Mononuclear cell (primary cell): ENCODE results near the gene PTGER3. TPM values are rescaled to one million over a fixed set of nuclear protein-coding genes. Genes with fewer than 3 reads are reported as not detected.
"Not testable (repeated sequence)": the region's sequence is repeated elsewhere in the genome, so short reads cannot be mapped to it uniquely, and the experiment has no call there.

Experiments
- H3K27me3 ChIP-seq: 2 replicates; pipeline ENCODE4 v1.6.0; 2011; ENCODE audit warnings: low read length, control low read depth; ENCODE audit not compliant: insufficient read depth
- H3K4me1 ChIP-seq: 2 replicates; pipeline ENCODE4 v1.5.1; 2011; ENCODE audit warnings: mild to moderate bottlenecking, low read length, control low read depth; ENCODE audit not compliant: insufficient read depth
- H3K4me3 ChIP-seq: 2 replicates; pipeline ENCODE4 v1.5.1; 2011; ENCODE audit warnings: mild to moderate bottlenecking, low read length, moderate library complexity
- H3K9me3 ChIP-seq: 2 replicates; pipeline ENCODE4 v1.5.1; 2011; ENCODE audit warnings: low read depth, mild to moderate bottlenecking, control low read depth, low read length
- total RNA-seq: library from RNA; depleted of rRNA; stranded (reverse); fragments of >200 nt; gene quantifications from one replicate; pipeline ENCODE4 v1.2.3, GENCODE V29; 2012

Gene PTGER3
- total RNA-seq, 1 donor, result 0.52 TPM

DNA sequence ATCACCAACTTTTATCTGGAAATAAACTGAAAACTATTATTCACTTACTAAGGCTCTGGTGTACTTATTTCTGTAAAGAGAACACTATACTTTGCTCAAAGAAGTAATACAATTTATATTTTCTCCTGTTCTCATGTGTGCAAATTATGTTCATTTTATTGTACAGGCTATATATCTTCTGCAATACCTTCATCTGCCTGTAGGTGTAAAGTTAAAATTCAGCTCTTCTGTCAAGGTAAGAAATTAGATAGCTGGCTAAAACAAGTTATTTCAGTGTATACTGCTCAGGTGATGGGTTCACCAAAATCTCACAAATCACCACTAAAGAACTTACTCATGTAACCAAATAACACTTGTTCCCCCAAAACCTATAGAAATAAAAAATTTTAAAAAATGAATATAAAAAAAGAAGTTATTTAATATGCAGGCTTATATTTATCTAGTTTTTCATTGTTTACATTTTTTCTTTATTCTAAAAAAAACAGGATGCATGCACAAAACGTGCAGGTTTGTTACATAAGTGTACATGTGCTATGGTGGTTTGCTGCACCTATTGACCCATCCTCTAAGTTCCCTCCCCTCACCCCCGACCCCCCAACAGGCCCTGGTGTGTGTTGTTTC, 81.5 kb downstream of the PTGER3 start:
- no peaks in the 10 kb centered on the region for H3K9me3 ChIP-seq
- H3K4me3 ChIP-seq, result no peak overlapping the region
- no peaks in the 10 kb centered on the region for H3K27me3 ChIP-seq
- H3K4me1 ChIP-seq, result no peaks in the 10 kb centered on the region

GRCh38 chr1:70963374-70963773, 84.2 kb downstream of the PTGER3 start:
- H3K4me1 ChIP-seq, result no peaks in the 10 kb centered on the region
- H3K9me3 ChIP-seq, result no peaks in the 10 kb centered on the region
- H3K4me3 ChIP-seq, result no peak overlapping the region
- no peaks in the 10 kb centered on the region for H3K27me3 ChIP-seq

DNA sequence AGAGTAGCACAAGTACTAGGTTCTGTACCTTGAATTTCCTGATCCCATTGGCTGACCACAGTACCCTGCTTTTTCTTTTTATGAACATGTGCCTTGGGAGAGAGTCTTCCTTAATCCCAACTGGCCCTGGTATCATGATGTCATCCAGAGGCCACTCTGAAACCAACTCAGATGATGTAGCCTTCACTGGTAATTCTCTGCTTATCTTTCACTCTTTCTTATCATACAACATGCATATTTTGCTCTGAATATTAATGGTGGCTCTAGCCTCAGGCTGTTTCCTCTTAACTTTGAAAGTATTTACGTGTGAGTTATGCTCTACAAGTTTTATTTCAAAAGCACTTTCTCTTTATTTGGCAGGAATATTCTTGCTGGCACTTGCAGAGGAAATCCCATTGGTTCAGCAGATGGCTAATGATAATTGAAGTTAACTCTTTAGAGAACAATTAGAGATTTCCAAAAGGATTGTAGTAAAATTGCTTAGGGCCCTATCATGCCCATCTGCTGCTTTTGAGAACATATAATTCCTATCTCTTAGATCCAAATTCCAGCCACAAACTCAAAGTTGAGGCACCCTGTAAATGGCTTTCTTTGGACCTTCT, 86.1 kb downstream of the PTGER3 start:
- Histone ChIP-seq H3K4me1 (no peaks in the 10 kb centered on the region), H3K4me3 (no peak overlapping the region), H3K27me3 (no peaks in the 10 kb centered on the region), H3K9me3 (no peaks in the 10 kb centered on the region)

- Histone ChIP-seq H3K4me3 (no peak overlapping the region), H3K4me1 (peaks cover 7% of the 10 kb centered on the region), H3K27me3 (no peaks in the 10 kb centered on the region), H3K9me3 (no peaks in the 10 kb centered on the region)
Measured at GRCh38 chr1:70948396-70949017, 99.1 kb downstream of the PTGER3 start.

- Histone ChIP-seq H3K4me3 (no peak overlapping the region), H3K9me3 (no peaks in the 10 kb centered on the region), H3K27me3 (no peaks in the 10 kb centered on the region), H3K4me1 (peaks cover 7% of the 10 kb centered on the region)
Measured at GRCh38 chr1:70947835-70948234, 99.8 kb downstream of the PTGER3 start.

DNA sequence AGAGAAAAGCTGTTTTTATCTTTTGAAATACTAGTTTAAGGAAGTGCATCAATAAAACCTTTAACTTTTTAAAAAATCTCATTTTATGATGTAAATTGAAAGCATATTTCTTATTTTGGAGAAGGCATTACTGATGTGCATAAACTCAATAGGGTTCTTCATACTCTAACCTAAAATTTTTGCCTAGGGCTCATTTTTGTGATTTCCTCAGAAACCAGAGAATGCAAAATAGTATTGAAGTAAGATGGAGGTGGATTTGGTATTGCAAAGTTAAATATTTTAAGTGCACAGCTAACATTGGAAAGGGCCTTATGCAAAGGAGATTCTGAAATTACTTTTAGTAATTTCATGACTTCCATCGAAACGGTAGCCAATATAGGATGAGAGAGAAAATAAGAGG, 101.9 kb downstream of the PTGER3 start:
- no peak overlapping the region for H3K4me3 ChIP-seq
- no peaks in the 10 kb centered on the region for H3K27me3 ChIP-seq
- peaks cover 7% of the 10 kb centered on the region for H3K4me1 ChIP-seq
- no peaks in the 10 kb centered on the region for H3K9me3 ChIP-seq

DNA sequence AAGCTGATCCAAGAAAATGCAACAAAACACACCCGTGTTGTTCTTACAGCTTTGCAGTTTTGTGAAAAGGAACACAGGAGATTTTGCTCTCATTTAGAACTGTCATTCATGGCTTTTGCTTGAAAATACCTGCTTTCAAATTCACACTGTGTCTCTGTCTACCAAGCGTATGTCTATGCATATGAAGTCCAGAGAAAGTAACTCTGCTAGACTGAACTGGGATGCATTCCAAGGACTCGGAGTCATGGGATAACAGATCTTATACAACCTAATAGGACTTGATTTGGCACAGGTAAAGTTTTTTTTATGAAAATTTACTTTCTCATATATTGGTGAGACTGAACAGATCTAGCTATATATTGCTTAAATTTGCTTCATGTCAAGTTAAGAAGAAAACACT, 102.4 kb downstream of the PTGER3 start:
- H3K9me3 ChIP-seq, result no peaks in the 10 kb centered on the region
- no peak overlapping the region for H3K4me3 ChIP-seq
- H3K4me1 ChIP-seq, result peaks cover 7% of the 10 kb centered on the region
- H3K27me3 ChIP-seq, result no peaks in the 10 kb centered on the region

GRCh38 chr1:70941563-70941962, 106.1 kb downstream of the PTGER3 start:
- H3K4me1 ChIP-seq, result no peaks in the 10 kb centered on the region
- H3K4me3 ChIP-seq, result no peak overlapping the region
- no peaks in the 10 kb centered on the region for H3K27me3 ChIP-seq
- H3K9me3 ChIP-seq, result no peaks in the 10 kb centered on the region

DNA sequence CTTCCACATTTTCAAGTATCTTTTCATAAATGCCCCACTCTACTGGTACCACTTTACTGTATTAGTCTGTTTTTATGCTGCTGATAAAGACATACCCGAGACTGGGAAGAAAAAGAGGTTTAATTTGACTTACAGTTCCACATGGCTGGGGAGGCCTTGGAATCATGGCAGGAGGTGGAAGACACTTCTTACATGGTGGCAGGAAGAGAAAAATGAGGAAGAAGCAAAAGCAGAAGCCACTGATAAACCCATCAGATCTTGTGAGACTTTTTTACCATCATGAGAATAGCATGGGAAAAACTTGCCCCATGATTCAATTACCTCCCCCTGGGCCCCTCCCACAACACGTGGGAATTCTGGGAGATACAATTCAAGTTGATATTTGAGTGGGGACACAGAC, 107.2 kb downstream of the PTGER3 start:
- not testable (repeated sequence) for H3K27me3 ChIP-seq, H3K9me3 ChIP-seq, H3K4me1 ChIP-seq, H3K4me3 ChIP-seq

DNA sequence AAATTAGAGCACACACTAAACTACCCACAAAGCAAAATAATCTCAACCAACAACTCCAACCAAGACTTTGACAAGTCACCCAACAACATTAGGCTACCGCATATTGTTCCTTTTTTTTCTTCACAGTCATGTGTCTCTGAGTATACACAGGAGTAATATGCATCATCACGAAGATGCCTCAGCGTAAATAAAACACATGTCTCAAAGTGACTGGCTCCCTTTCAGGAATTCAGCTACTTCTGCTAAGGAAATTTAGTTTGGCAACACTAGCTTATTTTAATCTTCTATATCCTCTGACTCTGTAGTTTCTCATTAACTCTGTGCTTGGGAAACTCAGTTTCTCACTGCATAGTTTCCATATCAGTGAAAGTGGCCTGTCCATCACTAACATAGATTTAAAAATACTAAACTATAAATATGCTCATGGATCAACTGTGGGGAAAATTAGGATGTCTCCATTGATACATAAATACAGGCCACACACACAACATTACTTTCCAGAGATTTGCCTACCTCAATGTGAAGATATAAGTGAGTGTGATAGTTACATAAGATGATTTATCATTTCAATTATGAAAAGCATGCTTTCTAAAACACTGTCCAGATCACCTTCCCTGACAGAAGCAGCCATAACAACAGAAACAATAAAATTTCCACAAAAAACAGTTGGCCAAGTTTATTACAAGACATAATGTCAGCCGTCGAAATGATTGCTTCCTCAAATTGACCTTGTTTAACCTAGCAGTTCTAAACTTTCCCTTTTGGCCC, 113.2 kb downstream of the PTGER3 start:
- Histone ChIP-seq H3K4me1 (no peaks in the 10 kb centered on the region), H3K9me3 (no peaks in the 10 kb centered on the region), H3K27me3 (no peaks in the 10 kb centered on the region), H3K4me3 (no peak overlapping the region)

GRCh38 chr1:70930062-70930461, 117.6 kb downstream of the PTGER3 start:
- Histone ChIP-seq H3K4me1 (no peaks in the 10 kb centered on the region), H3K27me3 (no peaks in the 10 kb centered on the region), H3K4me3 (no peak overlapping the region), H3K9me3 (no peaks in the 10 kb centered on the region)

DNA sequence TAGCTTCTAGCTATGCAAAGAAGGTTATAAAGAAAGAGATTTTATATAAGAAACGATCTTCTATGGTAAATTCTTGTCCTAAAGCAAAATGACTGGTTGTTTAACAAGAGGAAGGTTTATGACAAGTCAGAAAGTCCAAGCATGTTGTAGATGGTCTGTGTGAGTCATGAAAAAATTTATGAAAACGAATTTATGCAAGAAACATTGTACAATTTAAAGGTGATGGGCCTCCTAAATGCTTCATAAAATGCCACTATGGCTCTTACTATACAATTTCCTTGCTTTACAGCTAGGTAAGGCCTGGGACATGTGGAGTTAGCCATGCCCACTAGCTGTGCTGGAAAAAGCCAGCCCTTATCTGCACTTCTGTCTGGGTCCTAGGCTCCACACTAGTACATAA, 125.4 kb downstream of the PTGER3 start:
- Histone ChIP-seq H3K4me1 (no peaks in the 10 kb centered on the region), H3K9me3 (peaks cover 14% of the 10 kb centered on the region), H3K27me3 (no peaks in the 10 kb centered on the region), H3K4me3 (no peak overlapping the region)

Other genes starting within 250 kb of the PTGER3 start
- gene ZRANB2, start 33.2 kb upstream of the PTGER3 start, total RNA-seq, result 56.9 TPM